NCI-H1930 (cell line): ENCODE results near the gene NRXN3.
A peak's percentile ranks its signal among the peaks of the same experiment; 100 is the strongest.

ENCODE experiments used
- DNase-seq, 2 experiments: peaks; one replicate each; lab custom pipeline; 2025; lab: John Stamatoyannopoulos, UW

The NRXN3 gene

GRCh38 chr14:78917462-78917861 lies 747.3 kb downstream of the NRXN3 start:
- no peak for DNase-seq

- DNase-seq: no peak
These were observed 751.7 kb downstream of the NRXN3 start for GRCh38 chr14:78921856-78922255.

GRCh38 chr14:78927261-78927660 lies 757.1 kb downstream of the NRXN3 start:
- no peak for DNase-seq

DNA sequence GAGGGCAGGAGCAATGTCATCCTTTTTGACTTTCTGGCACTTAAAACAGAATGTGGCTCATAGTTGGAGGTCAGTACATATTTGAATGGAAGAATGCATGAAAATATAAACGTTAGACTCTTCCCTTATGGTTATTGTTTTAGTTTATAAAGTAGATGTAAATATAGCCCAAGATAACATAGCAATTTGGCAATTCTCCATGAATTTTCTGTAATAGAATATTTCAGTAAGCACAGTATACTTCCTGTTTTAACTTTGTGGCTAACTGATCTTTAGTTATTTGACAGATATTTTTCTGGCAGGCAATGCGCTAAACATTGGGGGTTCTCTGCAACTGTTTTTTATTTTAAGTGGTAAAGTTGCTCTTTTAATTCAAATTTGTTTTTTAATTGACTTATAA lies 763.0 kb downstream of the NRXN3 start:
- DNase-seq: no peak

GRCh38 chr14:78933948-78934524 lies 763.9 kb downstream of the NRXN3 start:
- DNase-seq: no peak

DNA sequence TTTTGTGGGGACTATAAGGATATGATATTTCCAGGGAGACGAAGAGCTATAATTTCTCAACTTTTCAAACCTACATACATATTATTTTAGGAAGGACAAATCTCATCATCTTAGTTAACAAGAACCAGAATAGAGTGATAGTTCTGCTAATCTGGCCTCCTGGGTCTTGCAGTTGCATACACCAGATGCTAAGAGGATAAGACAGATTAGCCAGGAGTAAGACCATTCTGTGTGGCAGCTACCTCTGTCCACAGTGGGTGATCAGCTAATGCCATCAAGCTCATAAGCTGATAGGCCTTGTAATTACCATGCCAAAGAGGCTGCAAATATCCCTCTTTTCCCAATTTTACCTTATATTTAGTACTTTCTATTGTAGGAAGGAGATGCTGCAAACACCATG lies 776.8 kb downstream of the NRXN3 start:
- no peak for DNase-seq

DNA sequence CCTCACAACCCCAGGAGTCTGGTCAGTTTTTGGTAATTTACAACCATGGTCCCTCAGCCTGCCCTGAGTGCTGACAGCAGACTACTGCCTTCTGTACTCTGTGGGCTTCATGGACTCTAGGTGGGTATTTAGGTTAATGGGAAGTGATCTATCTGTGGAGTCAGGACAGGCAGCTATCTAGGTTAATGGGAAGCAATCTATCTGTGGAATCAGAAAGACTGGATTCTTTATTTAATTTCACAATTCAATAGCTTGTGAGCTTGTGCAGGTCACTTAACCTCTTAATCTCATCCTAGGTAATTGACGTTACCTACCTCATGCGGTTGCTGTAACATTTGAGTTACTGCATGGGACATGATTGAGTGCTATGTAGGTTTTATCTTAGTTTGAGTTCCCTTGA lies 777.5 kb downstream of the NRXN3 start:
- no peak for DNase-seq

- no peak for DNase-seq
These were observed 780.5 kb downstream of the NRXN3 start for GRCh38 chr14:78950649-78951048.

DNA sequence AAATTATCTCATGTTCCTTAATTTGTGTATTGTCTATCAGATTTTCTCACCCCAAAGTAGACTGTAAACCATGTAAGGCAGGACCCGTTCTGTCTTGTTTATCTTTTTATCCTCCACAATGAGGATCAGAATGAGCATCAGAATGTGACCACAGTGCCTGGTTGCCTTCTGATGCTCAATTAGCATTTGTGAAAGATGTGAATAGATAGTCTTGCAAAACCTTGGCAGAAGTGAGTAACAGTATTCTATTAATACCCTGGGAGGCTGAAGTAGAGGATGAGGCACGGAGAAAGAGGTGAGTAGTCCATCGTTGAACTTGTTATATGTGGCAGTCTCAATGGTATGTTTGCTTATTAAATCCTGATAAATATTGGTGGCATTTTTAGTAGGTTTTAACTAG lies 781.4 kb downstream of the NRXN3 start:
- no peak for DNase-seq

DNA sequence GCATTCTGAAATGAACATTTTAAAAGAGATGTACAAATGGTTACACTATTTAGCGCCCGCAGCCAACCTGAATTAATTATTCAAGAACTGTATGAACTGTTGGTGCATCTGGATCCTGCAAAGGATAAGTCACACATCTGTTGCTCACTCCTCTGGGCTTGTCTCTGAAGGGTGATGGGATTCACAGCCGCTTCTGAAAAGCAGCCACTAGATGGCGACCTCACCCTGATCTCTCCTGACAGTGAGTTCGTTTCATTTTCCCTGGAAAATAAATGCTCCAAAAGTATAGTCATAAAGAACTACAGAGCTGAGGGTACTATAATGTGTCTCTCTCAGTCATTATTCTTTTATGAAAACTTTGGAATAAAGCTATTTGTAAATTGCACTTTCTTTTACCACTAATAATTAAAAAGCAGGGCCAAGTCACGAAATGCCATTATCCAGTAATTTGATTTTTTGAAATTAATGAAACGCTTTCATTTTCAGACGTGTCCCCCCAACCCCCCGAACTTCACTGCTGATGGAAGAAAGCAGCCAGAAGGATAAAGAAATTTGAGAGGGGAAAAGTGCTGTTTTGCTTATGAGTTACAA lies 789.6 kb downstream of the NRXN3 start:
- DNase-seq: peak; percentile 15 to 38

- no peak for DNase-seq
These were observed 797.1 kb downstream of the NRXN3 start for GRCh38 chr14:78967111-78967809.

DNA sequence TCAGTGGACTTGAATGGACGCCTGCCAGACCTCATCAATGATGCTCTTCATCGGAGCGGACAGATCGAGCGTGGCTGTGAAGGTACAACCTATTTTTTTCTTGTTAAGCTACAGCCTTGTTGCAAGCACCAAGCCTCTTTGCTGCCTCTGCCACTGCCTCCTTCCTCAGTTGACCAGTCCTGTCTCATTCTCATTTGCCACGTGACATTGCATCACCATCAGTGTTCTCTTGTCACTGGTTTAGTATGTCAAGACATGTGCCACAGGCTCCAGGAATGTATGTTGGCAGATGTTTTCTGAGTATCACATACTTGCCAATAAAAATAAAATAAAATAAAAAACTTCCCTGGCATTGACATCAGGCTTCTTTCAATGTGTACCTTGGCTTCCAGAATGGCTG lies 798.1 kb downstream of the NRXN3 start:
- no peak for DNase-seq

- peak; percentile 94 to 96 for DNase-seq
These were observed 800.5 kb downstream of the NRXN3 start for GRCh38 chr14:78970677-78971076.

DNA sequence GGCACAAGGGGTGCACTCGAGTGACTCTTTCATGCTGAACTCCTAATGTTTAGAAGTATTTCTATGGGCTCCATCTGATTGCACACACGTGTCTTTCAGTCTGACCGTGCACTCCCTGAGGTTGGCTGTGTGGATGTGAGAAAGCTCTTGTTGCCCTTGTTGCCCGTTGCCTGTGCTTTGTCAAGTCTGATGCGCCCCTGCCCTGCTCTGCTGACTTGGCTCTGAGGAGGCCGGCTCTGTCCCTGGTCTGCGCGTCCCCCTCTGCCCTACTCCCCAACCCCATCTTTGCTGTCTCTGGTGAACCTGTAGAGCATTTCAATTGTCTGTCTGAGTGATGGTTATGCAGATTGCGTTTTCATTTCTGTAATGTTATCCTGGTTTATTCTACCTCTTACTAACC lies 802.3 kb downstream of the NRXN3 start:
- no peak for DNase-seq

DNA sequence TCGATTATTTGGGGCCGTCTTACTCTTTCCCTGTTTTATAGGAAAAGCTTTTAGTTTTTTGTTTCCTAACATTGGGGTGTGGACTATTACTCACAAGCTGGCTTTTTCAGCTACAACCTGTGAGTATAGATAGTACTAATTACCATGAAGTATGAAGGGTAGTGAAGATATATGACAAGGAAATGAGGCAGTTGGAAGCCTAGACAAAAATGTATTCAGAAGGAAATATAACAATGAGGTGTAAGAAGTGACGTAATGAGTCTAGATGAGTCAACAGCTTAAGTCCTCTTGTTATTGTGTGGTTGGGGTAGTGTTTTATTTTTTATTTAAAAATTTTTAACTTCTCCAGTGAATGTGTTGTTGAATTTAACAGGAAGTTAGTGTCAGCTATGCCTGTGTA lies 804.5 kb downstream of the NRXN3 start:
- no peak for DNase-seq

- DNase-seq: no peak
These were observed 805.6 kb downstream of the NRXN3 start for GRCh38 chr14:78975734-78976133.

DNA sequence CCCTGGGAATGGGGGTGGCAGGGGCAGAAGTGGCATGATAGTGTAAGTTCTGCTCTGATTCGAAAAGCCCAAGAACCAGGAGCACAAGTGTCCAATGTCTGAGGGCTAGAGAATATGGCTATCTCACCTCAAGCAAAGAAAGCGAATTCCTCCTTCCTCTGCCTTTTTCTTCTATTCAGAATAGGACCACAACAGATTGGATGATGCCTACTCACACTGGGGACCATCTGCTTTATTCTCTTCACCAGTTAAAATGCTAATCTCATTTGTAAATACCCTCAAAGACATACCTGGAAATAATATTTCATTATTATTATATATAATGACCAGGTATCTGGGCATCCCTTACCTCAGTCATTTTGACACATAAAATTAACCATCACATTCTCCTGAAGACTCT lies 808.7 kb downstream of the NRXN3 start:
- no peak for DNase-seq

DNA sequence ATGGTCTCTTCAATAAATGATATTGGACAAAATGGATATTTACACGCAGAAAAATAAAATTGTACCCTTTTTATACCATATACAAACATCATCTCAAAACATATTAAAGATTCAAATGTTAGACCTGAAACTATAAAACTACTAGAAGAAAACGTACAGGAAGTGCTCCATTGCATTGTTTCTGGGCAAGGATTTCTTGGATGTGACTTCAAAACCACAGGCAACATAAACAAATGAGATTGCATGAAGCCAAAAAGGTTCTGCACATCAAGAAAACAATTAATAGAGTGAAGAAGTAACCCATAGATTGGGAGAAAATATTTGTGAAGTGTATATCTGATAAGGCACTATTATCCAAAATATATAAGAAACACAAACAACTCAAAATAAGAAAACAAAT lies 812.4 kb downstream of the NRXN3 start:
- DNase-seq: no peak

DNA sequence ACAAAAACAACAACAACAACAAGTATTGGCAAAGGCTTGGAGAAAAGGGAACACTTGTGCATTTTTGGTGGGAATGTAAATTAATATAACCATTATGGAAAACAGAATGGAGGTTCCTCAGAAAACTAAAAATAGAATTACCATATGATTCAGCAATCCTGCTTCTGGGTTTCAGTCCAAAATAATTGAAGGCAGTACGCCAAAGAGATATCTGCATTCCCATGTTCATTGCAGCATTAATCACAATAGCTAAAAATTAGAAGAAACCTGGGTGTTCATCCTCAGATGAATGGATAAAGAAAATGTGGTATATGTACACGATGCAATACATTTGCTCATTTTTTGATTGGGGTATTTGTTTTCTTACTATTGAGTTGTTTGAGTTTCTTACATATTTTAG lies 813.0 kb downstream of the NRXN3 start:
- no peak for DNase-seq

DNA sequence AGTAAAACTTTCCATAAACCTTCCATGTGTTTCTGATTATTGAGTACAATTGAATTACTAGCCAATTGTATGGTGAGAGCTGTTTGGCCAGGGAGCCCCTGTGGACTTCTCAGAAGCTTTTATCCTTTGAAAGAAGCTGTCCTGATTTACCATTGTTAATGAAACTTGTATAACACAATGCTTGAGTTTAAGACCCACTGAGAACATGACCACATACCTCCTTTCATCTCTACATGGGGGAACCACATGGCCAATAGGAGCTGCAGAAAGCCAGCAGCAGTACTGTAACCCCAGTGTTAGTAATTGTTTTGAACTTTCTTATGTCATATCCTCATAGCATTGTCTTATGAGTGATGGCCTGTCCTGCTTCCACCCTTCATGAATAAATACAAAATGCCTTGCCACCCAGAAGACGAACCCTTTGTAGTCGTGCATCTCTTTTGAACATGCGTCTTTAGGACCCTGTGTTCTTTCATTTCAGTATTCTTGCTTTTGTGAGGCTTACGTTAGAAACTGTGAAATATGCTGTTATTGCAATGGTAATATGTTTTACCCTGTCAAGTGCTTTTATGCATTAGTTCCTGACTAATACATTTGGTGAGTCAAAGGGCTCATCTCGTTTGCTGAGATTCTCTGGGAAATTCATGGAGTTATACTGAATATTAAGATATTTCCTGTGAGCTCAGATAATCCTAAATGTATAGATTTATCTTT lies 815.7 kb downstream of the NRXN3 start:
- no peak for DNase-seq

DNA sequence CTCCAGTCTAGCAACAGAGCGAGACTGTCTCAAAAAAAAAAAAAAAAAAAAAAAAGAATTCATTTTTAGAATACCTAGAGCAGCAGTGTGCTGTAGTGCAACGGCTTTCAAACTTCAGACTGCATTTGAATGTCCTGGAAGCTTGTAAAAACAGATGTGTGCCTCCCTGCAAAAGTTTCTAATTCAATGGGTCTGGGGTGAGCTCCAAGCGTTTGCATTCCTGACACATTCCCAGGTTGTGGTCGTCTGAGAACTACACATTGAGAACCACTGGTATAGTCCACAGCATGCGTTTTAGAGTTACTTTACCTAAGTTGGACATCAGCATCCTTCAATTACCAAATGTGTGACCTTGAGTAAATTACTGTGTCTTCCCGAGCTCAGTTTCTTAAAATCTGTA lies 816.8 kb downstream of the NRXN3 start:
- DNase-seq: no peak

DNA sequence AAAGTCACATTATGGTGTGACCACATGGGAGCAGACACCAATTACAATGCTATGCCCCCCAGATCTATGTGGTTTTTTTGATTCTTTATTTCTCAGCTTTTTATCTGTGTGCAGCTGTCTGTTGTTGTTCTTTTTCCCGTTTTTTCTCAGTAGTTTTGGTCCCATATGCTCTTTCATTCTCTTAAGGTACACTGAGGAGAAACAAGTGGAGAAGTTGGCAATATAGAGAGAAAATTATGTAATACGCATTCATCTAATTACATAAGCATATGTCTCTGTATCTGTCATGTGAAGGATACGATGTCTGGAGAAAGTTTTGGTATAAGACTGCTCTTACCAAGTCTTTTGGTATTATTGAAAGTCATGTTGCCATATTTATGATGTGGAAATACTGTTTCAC lies 819.0 kb downstream of the NRXN3 start:
- DNase-seq: no peak

DNA sequence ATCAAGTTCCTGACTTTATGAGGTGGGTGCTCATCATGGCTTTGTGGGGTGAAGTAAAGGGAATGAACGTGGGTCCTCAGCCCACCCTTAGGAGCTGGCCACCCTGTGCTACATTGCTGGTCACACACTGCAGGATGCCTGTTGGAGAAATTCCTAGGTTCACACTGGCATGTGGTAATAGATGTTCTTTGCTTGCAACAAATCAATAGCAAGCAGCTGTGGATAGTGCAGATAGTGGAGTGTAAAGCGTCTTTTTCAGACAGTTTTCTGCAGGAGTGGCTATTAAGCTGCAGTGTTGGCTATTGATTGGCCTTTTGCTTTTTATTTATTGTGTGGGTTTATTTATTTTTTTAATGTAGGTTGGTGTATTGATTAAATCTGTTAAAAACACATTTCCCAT lies 822.7 kb downstream of the NRXN3 start:
- DNase-seq: no peak
